Measurements from ENCODE around the gene PPP6R2.

PPP6R2 gene

GRCh38 chr22:50398831-50399648 lies 55.9 kb downstream of the PPP6R2 start:
- H3K27ac ChIP-seq = no peak overlapping the region
- H3K79me2 ChIP-seq (ENCODE audit: insufficient read depth, low read depth) = no peaks in the 10 kb centered on the region
- H2AFZ ChIP-seq (ENCODE audit: low read depth) = no peak overlapping the region
- H3K9ac ChIP-seq = no peak overlapping the region
- no peak for TF ChIP-seq CTCF (conservative IDR thresholded peaks at IDR 0.05; ENCODE audit: low read depth, low read length)
- H3K27me3 ChIP-seq (ENCODE audit: insufficient read depth, low read depth) = no peaks in the 10 kb centered on the region
- H3K4me2 ChIP-seq = no peak overlapping the region
- H3K36me3 ChIP-seq (ENCODE audit: insufficient read depth) = no peaks in the 10 kb centered on the region
- H4K20me1 ChIP-seq (ENCODE audit: insufficient read depth) = no peaks in the 10 kb centered on the region
- no peak overlapping the region for H3K4me3 ChIP-seq (IDR thresholded peaks at IDR 0.05; ENCODE audit: insufficient read depth, low read depth, low read length)
- H3K4me1 ChIP-seq (ENCODE audit: low read depth, poor library complexity, severe bottlenecking) = peaks cover 19% of the 10 kb centered on the region

- no peak overlapping the region for H3K4me2 ChIP-seq
- TF ChIP-seq CTCF (conservative IDR thresholded peaks at IDR 0.05; ENCODE audit: low read depth, low read length) = no peak; the same call in 1 of the 2 replicates
- no peaks in the 10 kb centered on the region for H4K20me1 ChIP-seq (ENCODE audit: insufficient read depth)
- H2AFZ ChIP-seq (ENCODE audit: low read depth) = no peak overlapping the region
- H3K79me2 ChIP-seq (ENCODE audit: insufficient read depth, low read depth) = no peaks in the 10 kb centered on the region
- H3K36me3 ChIP-seq (ENCODE audit: insufficient read depth) = no peaks in the 10 kb centered on the region
- no peak overlapping the region for H3K9ac ChIP-seq
- no peak overlapping the region for H3K27ac ChIP-seq
- H3K4me1 ChIP-seq (ENCODE audit: low read depth, poor library complexity, severe bottlenecking) = peaks cover 19% of the 10 kb centered on the region
- H3K27me3 ChIP-seq (ENCODE audit: insufficient read depth, low read depth) = no peaks in the 10 kb centered on the region
- H3K4me3 ChIP-seq (IDR thresholded peaks at IDR 0.05; ENCODE audit: insufficient read depth, low read depth, low read length) = no peak overlapping the region
Observed at GRCh38 chr22:50399751-50400331, 56.7 kb downstream of the PPP6R2 start.

GRCh38 chr22:50400406-50400805 lies 57.3 kb downstream of the PPP6R2 start:
- H3K36me3 ChIP-seq (ENCODE audit: insufficient read depth) = no peaks in the 10 kb centered on the region
- no peaks in the 10 kb centered on the region for H4K20me1 ChIP-seq (ENCODE audit: insufficient read depth)
- H3K27ac ChIP-seq = no peak overlapping the region
- H3K79me2 ChIP-seq (ENCODE audit: insufficient read depth, low read depth) = no peaks in the 10 kb centered on the region
- no peak overlapping the region for H3K4me3 ChIP-seq (IDR thresholded peaks at IDR 0.05; ENCODE audit: insufficient read depth, low read depth, low read length)
- no peak overlapping the region for H3K4me2 ChIP-seq
- H2AFZ ChIP-seq (ENCODE audit: low read depth) = no peak overlapping the region
- TF ChIP-seq CTCF (conservative IDR thresholded peaks at IDR 0.05; ENCODE audit: low read depth, low read length) = no peak
- peaks cover 18% of the 10 kb centered on the region for H3K4me1 ChIP-seq (ENCODE audit: low read depth, poor library complexity, severe bottlenecking)
- no peaks in the 10 kb centered on the region for H3K27me3 ChIP-seq (ENCODE audit: insufficient read depth, low read depth)
- no peak overlapping the region for H3K9ac ChIP-seq

- no peak overlapping the region for H3K27ac ChIP-seq
- H3K4me2 ChIP-seq = no peak overlapping the region
- H4K20me1 ChIP-seq (ENCODE audit: insufficient read depth) = no peaks in the 10 kb centered on the region
- H3K36me3 ChIP-seq (ENCODE audit: insufficient read depth) = no peaks in the 10 kb centered on the region
- H3K79me2 ChIP-seq (ENCODE audit: insufficient read depth, low read depth) = no peaks in the 10 kb centered on the region
- no peak overlapping the region for H3K9ac ChIP-seq
- no peak overlapping the region for H2AFZ ChIP-seq (ENCODE audit: low read depth)
- TF ChIP-seq CTCF (conservative IDR thresholded peaks at IDR 0.05; ENCODE audit: low read depth, low read length) = no peak
- no peak overlapping the region for H3K4me3 ChIP-seq (IDR thresholded peaks at IDR 0.05; ENCODE audit: insufficient read depth, low read depth, low read length)
- H3K27me3 ChIP-seq (ENCODE audit: insufficient read depth, low read depth) = no peaks in the 10 kb centered on the region
- H3K4me1 ChIP-seq (ENCODE audit: low read depth, poor library complexity, severe bottlenecking) = peaks cover 14% of the 10 kb centered on the region
Observed at GRCh38 chr22:50400931-50401330, 57.8 kb downstream of the PPP6R2 start.
